HCT116 (cell line): Measurements from ENCODE around the gene SAMD15.

ENCODE experiments used
- CEBPB ChIP-seq: IDR thresholded peaks from 2 replicates; pipeline ENCODE4 v1.6.1; 2012; ENCODE audit warnings: low read depth
- EGR1 ChIP-seq: IDR thresholded peaks from 2 replicates; pipeline ENCODE4 v1.6.1; 2012; ENCODE audit warnings: low read depth
- EZH2 ChIP-seq: fragments of 200-600 bp; sonication (generic); IDR thresholded peaks from 2 replicates; pipeline ENCODE4 v1.6.1; 2017; ENCODE audit warnings: antibody characterized with exemption, mixed run types
- FOSL1 ChIP-seq: IDR thresholded peaks from 2 replicates; pipeline ENCODE4 v1.6.1; 2012; ENCODE audit warnings: low read depth
- POLR2A ChIP-seq: IDR thresholded peaks from 2 replicates; pipeline ENCODE4 v1.7.0; 2011; ENCODE audit warnings: borderline replicate concordance; ENCODE audit not compliant: insufficient read depth, insufficient read length; ENCODE audit errors: extremely low read depth
- POLR2AphosphoS5 ChIP-seq: IDR thresholded peaks from 2 replicates; pipeline ENCODE4 v1.6.1; 2011; ENCODE audit warnings: mild to moderate bottlenecking, low read depth, low read length, moderate library complexity
- RAD21 ChIP-seq: IDR thresholded peaks from 2 replicates; pipeline ENCODE4 v1.6.1; 2012; ENCODE audit warnings: low read depth, mild to moderate bottlenecking
- SP1 ChIP-seq: IDR thresholded peaks from 2 replicates; pipeline ENCODE4 v1.6.1; 2012; ENCODE audit warnings: low read depth
- TF ChIP-seq, protein P1 (sequence below): IDR thresholded peaks from 2 replicates; pipeline ENCODE4 v1.6.1; 2012
- TF ChIP-seq, protein P2 (sequence below), 3 experiments: fragments of 200-600 bp in 1 of 3; sonication (generic) in 1 of 3; IDR thresholded peaks in 2 of 3; conservative IDR thresholded peaks in 1 of 3; 2 replicates each; pipeline ENCODE4 v1.5.1; 2012 to 2017; ENCODE audit warnings: low read depth in 2 of 3, low read length in 2 of 3, antibody characterized with exemption in 1 of 3, borderline replicate concordance in 1 of 3, control low read depth in 1 of 3, mild to moderate bottlenecking in 1 of 3, mixed read lengths in 1 of 3, mixed run types in 1 of 3, moderate library complexity in 1 of 3; ENCODE audit not compliant: insufficient read depth in 1 of 3

DNA sequence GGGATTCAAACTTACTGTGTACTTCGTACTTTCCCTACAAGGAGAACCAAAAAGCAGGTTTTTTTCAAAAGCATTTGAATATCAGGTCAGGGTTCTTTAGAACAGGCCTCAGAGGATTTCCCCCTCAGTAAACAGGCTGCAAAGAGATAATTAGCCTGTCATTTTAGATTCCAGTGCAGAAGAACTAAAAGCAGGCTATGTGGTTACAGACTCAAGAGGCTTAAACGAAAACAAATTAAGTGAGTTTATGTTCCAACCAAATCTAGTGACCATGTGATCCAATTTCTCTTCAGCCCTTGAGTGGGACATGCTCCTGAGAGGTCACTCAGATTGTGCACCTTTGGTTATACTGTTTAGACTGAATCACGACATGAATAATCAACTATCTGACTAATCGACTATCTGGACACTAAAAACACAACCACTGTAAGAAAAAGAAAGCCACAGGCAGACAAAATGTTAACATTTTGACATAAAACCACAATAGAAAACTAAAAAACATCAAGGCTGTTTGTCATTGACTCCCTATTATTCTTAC is 4.8 kb upstream of the SAMD15 start:
- TF ChIP-seq POLR2A = no peak
- TF ChIP-seq, protein P1, sequence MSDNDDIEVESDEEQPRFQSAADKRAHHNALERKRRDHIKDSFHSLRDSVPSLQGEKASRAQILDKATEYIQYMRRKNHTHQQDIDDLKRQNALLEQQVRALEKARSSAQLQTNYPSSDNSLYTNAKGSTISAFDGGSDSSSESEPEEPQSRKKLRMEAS = no peak
- TF ChIP-seq, protein P2, sequence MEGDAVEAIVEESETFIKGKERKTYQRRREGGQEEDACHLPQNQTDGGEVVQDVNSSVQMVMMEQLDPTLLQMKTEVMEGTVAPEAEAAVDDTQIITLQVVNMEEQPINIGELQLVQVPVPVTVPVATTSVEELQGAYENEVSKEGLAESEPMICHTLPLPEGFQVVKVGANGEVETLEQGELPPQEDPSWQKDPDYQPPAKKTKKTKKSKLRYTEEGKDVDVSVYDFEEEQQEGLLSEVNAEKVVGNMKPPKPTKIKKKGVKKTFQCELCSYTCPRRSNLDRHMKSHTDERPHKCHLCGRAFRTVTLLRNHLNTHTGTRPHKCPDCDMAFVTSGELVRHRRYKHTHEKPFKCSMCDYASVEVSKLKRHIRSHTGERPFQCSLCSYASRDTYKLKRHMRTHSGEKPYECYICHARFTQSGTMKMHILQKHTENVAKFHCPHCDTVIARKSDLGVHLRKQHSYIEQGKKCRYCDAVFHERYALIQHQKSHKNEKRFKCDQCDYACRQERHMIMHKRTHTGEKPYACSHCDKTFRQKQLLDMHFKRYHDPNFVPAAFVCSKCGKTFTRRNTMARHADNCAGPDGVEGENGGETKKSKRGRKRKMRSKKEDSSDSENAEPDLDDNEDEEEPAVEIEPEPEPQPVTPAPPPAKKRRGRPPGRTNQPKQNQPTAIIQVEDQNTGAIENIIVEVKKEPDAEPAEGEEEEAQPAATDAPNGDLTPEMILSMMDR (IDR thresholded peaks at IDR 0.05 in 2 of 3, conservative IDR thresholded peaks at IDR 0.05 in 1 of 3; ENCODE audit: borderline replicate concordance in 1 of 3, insufficient read depth in 1 of 3, low read depth in 2 of 3, low read length in 2 of 3) = no peak
- no peak for TF ChIP-seq POLR2AphosphoS5
- no peak for TF ChIP-seq EZH2
- no peak for TF ChIP-seq CEBPB
- TF ChIP-seq FOSL1 = no peak
- TF ChIP-seq RAD21 = no peak
- TF ChIP-seq SP1 = no peak
- no peak for TF ChIP-seq EGR1
